HG03103 (cell line): ENCODE results near the gene HOXA9.

ENCODE experiments used
- ATAC-seq: cut with Tn5 transposase; IDR thresholded peaks from one replicate; pipeline ENCODE4 v1.9.1; 2021; ENCODE audit warnings: low read depth; ENCODE audit not compliant: unreplicated experiment

HOXA9 gene

DNA sequence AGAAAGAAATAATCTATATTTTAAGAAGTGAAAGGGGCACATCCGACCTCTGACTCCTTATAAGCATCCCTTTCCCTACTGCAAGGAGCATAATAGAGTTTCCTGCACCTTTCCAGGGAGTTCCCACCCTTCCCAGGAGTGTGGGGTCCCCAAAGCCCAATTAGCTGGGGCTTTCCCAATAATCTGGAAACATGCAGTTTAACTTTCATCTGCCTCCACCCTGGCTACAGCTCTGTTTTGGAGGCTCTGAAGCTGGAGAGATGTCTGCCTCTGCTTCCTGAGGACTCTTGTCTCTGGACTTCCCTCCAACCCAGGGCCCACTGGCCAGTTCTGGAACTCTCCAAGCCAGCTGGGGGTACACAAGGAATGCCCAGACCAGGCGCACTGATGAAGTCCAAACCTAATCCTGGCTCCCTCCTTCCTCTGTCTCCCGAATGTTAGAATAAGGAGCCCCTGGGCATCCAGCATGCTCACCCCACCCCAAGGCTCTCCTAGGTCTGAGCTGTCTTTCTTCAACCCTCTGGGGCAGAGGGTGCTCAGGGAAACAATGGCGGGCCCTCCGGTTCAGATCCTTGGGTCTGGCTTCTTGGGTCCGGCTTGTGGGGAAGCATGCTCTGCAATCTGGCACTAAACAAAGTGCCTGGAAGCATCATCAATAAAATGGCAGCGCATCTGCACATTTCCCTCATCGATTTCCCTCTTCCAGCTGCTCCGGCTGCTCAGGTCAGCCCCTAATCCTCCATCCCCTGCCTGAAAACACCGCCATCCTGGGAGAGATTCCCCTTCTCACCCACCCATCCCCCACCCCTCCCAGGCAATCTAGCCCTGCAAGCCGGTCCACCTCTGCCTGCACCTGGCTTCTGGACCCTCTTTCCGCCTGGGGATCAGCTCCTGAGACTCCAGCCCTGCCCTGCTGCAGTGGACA, 48.1 kb downstream of the HOXA9 start:
- no peak for ATAC-seq

DNA sequence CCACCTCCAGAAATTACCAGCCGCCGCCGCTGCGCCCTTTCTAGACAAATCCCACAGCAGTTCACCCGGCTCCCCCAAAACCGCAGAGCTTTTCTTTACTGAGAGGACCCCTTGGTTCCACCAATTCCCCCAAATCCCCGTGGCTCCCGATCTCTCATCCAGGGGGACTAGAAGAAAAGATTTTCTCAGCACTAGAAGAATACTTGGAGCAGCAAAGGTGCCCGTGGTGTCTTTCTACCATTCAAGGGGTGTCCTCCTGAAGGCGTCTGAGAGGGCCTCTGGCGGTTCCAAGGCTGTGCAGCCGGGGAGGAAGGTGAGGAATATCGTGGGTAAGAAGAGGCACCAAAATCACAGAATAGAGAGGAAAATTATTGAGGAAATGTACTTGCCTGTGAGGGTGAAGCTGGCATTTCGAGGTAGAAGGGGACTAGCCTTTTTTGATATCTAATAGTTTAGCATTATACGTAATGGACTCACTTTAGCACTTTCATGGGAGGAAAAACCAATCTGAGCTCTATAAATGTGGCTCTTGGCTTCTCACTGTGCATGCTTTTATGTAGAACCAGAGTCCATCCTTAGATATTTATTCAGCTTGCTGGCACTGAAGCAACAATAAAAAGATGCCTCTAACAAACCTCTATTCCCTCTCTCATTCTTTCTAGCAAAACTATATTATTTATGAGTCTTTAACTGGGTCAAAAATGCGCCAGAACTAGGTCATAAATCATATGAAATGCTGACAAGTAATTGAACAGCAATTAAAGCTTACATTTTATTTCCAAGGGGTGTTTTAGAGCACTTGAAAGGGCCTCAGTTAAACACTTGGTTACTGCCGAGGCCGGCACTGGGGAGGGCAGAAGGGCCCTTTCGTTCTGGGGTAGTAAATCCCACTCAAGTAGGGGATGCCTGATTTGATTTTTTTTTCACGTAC, 49.0 kb downstream of the HOXA9 start:
- ATAC-seq = no peak

DNA sequence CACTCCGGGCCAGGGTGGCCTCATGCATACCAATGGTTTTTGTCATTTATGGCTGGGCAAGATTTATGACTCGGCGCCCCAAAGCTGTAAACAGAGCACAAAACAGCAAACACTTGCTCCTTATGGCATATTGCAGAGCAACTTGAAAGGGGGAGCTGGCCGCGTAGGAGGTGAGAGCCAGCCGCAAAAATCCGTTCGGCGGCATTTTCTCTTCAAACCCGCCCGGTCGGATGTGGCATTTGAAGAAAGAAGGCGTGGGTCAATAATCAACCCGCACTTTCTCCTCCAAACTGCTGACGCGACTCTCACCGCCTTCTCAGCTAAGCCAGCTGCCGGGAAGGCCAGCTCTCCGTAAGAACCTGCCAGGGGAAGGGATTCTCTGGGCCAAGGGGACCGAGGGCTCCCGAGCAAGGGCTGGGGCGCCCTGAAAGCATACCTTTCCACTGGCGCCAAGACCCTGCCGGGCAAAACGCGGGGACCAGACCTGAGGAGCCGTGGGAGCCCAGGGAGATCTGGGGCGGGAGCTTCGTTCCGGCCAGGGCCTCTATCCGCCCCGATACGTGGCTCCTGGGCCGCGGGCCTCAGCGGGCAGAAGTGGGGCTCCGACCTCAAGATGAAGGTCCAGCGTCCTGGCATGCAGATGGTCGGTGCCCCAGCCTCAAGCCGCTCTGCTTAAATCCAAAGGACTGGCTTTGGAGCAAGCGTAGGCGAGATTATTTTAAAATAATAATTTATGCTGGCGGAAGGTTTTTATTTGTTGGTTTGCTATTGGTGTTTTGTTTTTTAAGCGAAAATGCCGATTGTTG, 49.9 kb downstream of the HOXA9 start:
- ATAC-seq = no peak

DNA sequence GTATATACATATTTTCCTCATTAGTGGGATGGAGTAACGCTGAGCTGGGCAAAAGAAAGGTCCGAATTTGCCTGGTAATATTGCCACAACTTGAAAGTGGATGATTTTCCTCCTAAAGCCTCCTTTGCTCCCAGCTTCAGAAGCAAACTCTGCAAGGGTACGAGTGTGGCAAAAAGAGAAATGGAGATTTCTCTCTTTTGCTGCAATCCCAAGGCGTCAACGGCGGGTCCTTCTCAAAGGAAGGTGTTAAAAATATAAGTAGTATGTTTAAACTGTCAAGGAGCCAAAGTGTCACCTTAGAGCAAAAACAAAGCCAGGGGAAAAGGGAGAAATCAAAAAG, 50.5 kb downstream of the HOXA9 start:
- no peak for ATAC-seq

DNA sequence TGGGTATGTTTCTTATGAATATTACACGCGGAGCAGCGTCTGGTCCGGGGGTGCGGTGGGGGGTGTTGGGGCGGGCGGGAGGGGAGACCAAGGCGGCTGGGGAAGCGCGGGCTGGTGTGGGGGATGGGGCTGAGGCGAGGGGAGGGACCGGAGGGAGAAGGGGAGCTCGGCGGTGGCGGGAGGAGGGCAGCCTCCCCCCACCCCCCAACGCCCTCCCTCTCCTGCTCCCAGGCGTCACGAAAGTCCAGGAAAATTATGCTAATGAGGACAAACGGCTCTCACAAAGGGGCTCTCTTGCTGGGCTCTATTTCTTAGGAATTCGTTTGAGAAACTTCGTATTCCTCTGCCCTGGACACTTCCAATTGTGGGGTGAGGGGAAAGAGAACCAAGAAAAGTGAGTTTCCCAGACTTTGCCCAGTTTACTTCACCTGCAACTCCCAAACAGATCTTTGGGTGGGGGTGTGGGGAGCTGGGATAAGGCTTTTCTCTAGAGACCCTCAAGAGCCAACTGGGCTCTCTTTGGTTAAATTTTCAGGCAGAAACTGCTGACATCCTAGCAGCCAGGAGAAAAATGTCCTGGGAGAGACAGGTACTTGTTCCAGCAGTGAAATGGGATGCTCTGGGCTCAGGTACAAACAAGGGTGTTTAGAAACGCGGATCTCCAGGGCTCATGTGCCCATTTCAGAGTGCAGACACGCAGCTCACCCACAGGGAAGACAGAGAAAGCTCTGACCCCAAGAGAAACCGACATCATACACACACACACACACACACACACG, 51.2 kb downstream of the HOXA9 start:
- ATAC-seq = no peak

DNA sequence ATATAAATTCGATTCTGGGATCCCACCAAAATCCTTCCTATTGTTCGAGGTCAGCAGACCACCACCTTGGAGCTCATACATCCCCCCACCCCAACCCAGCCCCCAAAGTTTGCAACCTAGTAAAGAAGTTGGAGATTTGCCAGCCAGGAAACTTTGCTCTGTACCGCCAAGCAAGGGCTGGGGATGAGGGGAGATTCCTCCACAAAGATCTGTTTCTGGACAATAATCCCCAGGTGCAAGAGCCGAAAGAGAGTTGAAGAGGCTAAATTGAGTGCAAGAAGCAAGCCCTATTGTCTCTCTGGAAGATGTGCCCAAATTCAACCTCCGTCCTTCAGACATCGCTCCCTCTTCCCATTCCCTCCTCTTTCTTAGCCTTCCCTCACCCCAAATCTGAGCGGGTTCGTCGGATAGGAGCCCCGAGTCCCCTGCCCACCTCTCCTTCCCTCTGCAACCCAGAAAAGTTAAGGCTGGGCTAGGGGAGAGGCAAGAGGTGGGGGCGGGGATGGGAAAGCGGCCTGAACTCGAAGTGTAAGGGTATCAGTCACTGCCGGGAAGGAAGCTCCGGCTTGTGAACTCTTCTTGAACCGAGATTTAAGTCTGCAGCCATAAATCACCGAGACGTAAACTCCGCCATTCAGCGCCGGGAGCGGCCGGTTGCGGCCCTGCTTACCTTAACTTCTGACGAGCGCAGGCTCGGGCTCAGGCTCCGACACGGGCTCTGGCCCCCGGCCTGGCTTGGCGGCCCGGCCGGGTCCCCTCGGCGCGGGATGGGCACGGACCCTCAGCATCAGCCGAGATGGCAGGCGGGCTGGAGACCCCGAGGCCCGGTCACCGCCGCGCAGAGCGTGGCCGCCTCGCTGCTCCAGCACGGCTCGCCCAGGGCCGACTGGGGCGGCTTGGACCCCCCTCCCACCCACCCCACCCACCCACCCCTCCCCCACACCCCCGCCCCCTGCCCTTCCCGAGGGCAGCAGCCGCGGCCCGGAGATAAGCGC, 52.1 kb downstream of the HOXA9 start:
- ATAC-seq = no peak
